HFF-Myc (cell line): Measurements from ENCODE around the gene PRKCD.

Experiments used
- DNase-seq: peaks from one replicate; pipeline ENCODE4 v3.0.0-alpha.2; 2011; ENCODE audit warnings: low read depth; ENCODE audit errors: extremely low read depth
- H3K4me3 ChIP-seq: replicated peaks from 2 replicates; pipeline ENCODE4 v1.5.1; 2011; ENCODE audit warnings: low read depth, mild to moderate bottlenecking, control low read depth, low read length
- TF ChIP-seq, protein P1 (sequence below): IDR thresholded peaks from 2 replicates; pipeline ENCODE4 v1.5.1; 2012; ENCODE audit warnings: mild to moderate bottlenecking, low read depth, low read length, control low read depth; ENCODE audit errors: missing control alignments

Gene PRKCD

DNA sequence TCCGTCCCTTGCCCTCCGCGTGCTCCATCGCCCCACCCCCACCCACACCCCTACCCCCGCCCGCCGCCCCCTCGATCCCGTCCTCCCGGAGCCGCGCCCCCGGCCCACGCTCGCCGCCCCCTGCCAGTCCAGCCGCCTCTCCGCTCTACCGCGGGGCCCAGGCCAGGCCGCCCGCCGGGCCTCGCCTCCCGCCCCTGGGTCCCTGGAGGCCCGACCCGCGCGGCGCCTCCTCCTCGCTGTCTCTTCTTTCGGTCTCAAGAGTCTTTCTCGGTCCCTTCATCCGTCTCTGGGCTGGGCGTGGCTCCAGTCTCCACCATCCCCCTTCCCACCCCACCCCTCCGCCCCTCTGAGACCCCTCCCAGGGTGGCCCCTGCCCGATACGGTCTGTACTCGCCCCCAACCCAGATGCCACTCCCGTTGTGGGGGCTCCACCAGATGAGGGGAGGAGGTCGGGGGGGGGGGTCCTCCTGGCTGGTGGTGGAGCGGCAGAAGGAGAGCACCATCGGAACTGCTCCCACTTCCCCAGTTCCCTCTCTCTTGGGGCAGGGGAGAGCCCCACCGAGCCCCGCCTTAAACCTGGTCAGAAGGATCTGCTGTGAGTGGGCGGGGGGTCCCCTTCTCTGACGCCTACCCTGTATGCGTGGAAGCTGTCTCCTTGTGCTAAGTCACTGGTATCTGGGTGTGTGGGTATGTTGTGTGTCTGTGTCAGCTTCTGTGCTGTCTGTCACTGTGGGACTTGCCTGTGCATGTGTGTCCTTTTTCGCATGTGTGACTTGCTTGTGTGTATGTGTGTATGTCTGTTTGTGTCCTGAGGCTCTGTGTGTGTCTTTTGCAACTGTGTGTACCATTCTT is 1.0 kb downstream of the PRKCD start:
- H3K4me3 ChIP-seq = peak overlapping the region; percentile 82
- DNase-seq = no peak
- TF ChIP-seq, protein P1, sequence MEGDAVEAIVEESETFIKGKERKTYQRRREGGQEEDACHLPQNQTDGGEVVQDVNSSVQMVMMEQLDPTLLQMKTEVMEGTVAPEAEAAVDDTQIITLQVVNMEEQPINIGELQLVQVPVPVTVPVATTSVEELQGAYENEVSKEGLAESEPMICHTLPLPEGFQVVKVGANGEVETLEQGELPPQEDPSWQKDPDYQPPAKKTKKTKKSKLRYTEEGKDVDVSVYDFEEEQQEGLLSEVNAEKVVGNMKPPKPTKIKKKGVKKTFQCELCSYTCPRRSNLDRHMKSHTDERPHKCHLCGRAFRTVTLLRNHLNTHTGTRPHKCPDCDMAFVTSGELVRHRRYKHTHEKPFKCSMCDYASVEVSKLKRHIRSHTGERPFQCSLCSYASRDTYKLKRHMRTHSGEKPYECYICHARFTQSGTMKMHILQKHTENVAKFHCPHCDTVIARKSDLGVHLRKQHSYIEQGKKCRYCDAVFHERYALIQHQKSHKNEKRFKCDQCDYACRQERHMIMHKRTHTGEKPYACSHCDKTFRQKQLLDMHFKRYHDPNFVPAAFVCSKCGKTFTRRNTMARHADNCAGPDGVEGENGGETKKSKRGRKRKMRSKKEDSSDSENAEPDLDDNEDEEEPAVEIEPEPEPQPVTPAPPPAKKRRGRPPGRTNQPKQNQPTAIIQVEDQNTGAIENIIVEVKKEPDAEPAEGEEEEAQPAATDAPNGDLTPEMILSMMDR = no peak

DNA sequence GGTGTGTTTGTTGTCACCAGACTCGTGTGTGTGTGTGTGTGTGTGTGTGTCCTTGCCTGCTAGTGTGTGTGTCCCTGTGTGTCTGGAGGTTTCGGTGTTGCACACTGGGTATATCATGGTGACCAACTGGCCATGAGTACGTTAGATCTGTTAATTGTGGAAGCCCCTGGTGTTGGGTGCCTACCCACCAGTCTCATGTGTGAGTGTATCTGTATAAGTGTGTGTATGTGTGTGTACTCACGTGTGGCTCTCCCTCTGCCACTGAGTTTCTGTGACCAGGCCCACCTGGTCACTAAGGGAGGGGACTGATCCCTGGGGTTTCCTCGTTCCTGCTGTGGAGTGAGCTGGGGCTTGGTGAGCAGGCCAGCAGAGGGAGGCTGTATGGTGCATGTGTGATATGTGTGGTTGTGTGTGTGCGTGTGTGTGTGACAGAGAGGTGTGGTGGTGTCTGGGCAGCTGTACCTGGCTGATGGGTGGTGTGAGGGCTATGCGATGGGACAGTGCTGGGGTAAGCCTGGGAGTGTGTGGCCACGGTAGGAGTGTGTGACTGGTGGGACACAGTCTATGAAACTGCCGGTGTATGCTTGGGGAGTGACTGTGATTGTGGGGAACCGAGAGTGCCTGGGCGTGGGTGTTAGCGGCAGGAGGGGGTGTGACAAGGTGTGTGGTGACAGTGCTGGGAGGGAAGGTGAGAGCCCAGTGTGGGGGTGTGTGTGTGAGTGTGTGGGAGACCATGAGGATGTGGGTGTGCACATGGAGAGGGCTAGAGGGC is 1.8 kb downstream of the PRKCD start:
- DNase-seq = no peak
- peak overlapping the region; percentile 82 for H3K4me3 ChIP-seq
- TF ChIP-seq, protein P1 = no peak

DNA sequence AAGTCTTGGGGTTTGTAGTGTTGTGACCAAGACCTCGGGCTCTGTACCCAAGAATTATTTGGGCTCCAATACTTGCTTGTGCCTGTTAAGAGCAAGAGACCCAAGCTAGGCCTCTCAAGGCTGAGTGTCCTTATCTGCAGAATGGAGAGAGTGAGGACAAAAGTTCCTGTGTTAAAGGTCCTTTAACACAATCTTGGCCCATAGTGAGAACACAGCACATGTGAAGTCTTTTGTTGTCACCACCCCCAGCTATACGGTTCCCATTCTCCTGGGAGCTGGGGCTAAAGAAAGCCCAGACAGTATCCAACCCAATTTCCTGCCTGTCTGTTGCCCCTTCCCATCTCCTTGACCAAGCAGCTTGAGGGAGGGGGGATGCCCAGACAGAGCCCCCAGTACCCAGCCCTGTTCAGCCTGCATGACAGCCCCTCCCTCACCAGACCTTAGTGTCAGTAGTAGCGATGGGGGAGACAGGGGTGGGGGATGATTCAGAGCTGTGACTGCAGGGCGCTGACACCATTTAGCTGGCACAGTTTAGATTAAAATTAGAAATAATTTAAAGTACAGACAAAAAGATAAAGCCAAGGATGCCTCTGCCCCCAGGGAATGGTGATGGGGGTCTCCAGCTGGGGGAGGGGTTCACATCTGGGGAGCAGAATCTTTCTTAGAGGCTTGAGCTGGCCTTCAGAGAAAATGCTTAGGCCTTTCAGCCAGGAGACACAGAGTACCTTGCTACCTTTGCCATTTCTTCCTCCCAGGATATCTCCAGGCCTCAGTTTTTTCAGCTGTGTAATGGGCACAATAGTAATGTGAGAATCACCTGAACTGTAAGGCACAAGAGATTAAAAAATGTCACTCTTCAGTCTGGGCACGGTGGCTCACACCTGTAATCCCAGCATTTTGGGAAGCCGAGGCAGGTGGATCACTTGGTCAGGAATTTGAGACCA is 2.7 kb downstream of the PRKCD start:
- no peak for DNase-seq
- TF ChIP-seq, protein P1 = no peak

DNA sequence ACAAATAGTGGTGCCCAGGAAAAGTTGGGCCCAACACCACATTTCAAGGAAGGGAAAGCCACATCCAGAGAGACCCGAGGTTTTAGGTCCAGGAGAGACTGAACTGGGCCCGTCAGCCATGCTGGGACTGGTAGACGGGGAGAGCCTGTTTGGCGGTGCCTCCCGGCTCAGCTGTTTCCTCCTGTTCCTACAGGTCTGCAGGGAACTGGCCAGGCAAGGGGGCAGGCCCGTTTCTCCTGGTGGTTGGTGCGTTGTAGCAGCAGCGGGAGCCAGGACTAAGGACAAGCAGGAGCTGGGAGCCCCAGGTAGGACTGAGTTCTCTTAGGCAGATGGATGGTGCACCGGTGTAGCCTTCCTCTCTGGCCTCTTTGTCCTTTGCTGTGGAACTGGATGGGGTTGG is 3.9 kb downstream of the PRKCD start:
- no peak for DNase-seq
- TF ChIP-seq, protein P1 = no peak
- H3K4me3 ChIP-seq = no peak overlapping the region

More for the DNA sequence above, 2.7 kb downstream of the PRKCD start:
- peak overlapping the region; percentile 82; the same call in 1 of the 2 replicates for H3K4me3 ChIP-seq

DNA sequence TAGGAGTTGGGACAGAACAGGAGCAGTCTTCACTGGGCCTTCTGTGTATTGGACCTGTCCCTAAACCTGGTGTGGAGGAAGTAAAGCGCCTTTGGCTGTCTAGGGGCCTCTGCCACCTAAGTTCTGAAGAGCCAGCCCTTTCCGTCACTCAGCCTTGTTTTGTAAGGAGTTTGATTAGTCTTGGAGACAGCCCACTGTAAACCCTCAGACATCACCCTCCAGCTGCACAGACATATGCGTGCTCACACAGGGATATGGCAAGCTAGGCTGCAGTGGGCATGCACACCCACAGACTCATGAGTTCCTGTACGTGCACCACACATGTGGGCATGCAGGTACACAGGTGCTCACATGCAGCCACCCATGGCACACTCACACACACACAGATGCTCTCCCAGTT is 5.2 kb downstream of the PRKCD start:
- TF ChIP-seq, protein P1 = no peak
- DNase-seq = no peak

DNA sequence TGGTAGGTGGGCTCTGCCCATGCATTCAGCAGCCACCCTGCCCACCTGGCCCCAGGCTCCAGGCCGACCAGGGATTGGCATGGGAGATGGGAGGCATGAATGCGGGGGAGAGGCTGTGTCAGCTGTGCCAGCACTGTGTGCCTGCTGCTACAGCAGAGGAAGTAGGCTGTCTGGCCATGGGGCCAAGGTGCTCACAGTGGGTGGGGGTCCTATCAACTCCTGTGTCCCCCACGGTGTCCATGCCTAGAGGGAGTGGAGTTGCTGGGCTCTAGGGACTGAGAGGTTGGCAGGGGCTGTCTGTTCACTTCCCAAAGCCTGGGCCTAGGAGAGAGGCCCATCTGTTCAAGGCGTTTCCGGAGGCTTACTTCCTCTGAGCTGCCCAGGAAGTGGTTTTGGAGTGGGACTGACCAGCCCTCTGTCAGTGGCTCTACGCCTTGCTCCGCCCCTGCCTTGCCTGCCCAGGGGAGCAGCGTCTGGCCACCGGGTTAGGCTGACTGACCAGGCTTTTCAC is 5.8 kb downstream of the PRKCD start:
- DNase-seq = peak; percentile 56
- no peak overlapping the region for H3K4me3 ChIP-seq
- TF ChIP-seq, protein P1 = no peak

More for the DNA sequence above, 5.2 kb downstream of the PRKCD start:
- H3K4me3 ChIP-seq = no peak overlapping the region
